GM19438 (cell line): ENCODE measurements around the gene C1orf21.
A peak's percentile ranks its signal among the peaks of the same experiment; 100 is the strongest.

Experiments used
- ATAC-seq: cut with Tn5 transposase; IDR thresholded peaks from one replicate; pipeline ENCODE4 v1.9.1; 2021; ENCODE audit warnings: low read depth; ENCODE audit not compliant: unreplicated experiment

C1orf21 gene

GRCh38 chr1:184641894-184642293 lies 255.1 kb downstream of the C1orf21 start:
- no peak for ATAC-seq

GRCh38 chr1:184643661-184644060 lies 256.8 kb downstream of the C1orf21 start:
- no peak for ATAC-seq

- ATAC-seq = no peak
Measured at GRCh38 chr1:184644771-184645170, 257.9 kb downstream of the C1orf21 start.

DNA sequence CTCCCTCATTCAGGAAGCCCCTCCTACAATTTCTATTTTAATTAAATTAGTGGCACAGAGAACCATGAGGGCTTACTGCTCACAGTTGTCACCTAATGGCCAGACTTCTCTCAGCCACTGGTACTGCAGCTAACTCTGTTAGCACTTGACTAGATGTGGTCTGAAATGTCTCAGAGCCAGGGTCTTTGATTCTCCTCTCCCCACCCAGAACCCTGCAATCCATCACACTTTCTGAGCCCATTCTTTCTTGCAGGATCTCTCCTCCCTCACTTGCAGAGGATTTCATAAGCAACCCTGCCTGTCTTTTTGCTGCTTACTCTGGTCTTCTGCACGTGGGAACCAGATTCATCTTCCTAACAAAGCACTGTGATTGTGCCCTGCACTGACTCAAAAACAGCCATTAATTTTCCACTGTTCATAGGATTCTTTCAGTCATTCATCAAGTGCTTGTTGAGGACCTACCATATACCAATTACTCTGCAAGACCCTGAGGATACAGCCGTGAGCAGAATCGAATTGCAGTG lies 259.4 kb downstream of the C1orf21 start:
- ATAC-seq = no peak

- ATAC-seq = no peak
Measured at GRCh38 chr1:184646824-184647223, 260.0 kb downstream of the C1orf21 start.

- ATAC-seq = no peak
Measured at GRCh38 chr1:184647471-184647870, 260.6 kb downstream of the C1orf21 start.

GRCh38 chr1:184648160-184648855 lies 261.5 kb downstream of the C1orf21 start:
- ATAC-seq = no peak

DNA sequence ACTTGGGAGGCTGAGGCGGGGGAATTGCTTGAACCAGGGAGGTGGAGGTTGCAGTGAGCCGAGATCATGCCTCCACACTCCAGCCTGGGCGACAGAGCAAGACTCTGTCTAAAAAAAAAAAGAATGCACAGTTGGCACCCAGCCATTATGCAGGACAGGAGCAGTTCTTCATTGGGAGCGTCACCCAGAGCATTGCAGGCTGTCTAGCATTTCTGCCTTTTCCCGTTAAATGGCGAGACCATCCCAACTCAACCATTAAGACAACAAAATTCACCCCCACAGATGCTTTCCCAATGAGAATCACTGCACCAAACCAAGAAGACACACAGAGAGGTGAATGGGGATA lies 262.0 kb downstream of the C1orf21 start:
- ATAC-seq = no peak

- ATAC-seq = peak; percentile 87
Measured at GRCh38 chr1:184649451-184649888, 262.6 kb downstream of the C1orf21 start.

- no peak for ATAC-seq
Measured at GRCh38 chr1:184650177-184650866, 263.5 kb downstream of the C1orf21 start.

DNA sequence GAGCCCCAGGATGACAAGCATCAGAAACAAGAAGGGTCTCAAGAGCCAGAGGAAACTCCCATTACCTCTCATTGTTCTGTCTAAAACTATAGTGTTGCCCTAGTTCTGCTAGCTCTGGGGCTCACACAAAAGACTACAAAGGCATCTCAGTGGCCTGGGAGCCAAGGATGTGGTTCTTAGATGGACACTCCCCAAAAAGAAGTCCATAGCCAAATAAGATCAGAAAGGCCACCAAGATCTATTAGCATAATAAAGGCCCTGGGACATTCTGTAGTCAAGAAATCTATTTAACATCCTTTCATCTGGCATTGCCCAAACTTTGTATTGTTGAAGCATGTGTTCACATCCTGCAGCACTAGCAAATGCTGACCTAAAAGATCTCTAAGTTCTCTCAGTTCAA lies 268.4 kb downstream of the C1orf21 start:
- no peak for ATAC-seq

GRCh38 chr1:184656221-184656620 lies 269.4 kb downstream of the C1orf21 start:
- ATAC-seq = no peak

GRCh38 chr1:184658055-184658454 lies 271.2 kb downstream of the C1orf21 start:
- no peak for ATAC-seq

- ATAC-seq = no peak
Measured at GRCh38 chr1:184660462-184661191, 273.8 kb downstream of the C1orf21 start.

DNA sequence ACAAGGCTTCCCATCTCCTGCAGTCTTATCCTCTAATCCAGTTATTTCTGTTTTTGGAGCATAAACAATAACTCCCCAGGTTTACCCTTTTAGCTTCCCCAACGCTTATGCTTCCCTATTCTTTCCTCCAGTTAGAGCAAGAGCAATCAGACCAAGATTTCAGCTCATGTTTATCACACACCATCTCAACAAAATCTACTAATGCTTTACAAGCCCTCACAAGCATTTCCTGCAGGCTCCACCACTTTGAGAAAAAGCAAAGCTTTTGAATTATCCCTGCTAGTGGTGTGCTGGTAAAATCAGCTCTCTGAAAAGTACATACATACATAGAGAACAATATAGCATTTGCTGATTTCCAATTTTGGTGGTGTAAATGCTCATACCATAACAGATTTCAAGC lies 275.0 kb downstream of the C1orf21 start:
- ATAC-seq = no peak

DNA sequence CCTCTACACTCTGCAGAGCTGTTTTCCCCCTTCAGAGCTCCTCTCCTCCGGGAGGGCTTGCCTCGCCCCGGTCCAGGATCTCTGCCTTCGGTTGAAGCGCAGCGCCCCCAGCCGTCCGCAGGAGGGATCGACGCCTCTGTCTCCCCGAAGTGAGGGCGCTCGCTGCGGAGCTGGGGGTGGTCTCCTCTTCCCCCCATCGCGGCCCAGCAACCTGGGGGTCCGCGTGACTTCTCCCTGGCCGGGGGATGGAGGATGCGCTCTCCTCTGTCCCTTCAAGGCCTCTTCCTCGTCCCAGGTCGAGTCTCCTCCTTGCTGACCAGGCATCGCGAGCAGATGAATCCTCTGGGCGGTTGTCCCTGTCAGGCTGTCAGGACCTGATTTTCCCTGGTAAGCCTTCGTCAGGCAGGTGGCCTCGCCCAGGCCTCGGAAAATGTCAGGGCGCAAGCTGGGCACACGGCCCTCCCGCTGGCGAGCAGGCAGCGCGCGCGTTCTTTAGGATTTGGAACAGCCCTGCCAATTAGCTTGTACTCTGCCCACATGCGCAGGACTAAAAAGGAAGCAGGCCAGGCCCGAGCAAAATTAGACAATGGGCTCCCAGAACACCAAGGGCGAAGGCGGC lies 277.3 kb downstream of the C1orf21 start:
- no peak for ATAC-seq

- ATAC-seq = no peak
Measured at GRCh38 chr1:184664661-184665060, 277.8 kb downstream of the C1orf21 start.

GRCh38 chr1:184665360-184665759 lies 278.5 kb downstream of the C1orf21 start:
- ATAC-seq = no peak

- no peak for ATAC-seq
Measured at GRCh38 chr1:184669391-184669790, 282.6 kb downstream of the C1orf21 start.

GRCh38 chr1:184672013-184672726 lies 285.3 kb downstream of the C1orf21 start:
- ATAC-seq = no peak
